ENCODE measurements around the gene ZIM2.

The ZIM2 gene

DNA sequence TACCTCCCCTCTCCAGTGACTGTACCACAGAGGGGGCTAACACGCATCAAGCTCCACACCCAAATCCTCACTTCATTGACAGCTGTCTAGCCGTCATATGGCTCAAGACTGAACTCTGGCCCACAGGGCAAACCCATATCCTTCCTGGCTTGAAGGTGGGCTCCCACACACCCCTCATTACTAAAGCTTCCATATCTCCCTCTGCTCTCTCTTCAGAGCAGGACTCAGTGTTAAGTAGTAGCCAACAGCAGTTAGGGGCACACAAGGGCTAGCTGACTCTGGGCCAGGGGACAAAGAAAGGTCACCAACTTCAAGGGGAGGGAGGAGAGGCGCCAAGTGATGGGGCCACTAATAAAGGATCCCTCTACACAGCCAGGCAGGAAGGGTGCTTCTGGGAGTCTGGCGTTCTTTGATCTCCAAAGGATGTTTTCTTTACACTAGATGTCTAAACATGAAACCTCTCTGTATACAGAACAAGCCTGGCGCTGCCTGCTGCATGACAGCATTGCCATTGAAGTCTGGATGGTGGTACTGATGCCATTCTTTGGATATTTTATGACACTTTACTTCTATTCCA lies 8.1 kb downstream of the ZIM2 start:
- H3K27ac Mint-ChIP-seq = no peak overlapping the region
- H3K27me3 Mint-ChIP-seq = peaks cover 6% of the 10 kb centered on the region
- no peaks in the 10 kb centered on the region for H3K4me1 Mint-ChIP-seq (ENCODE audit: low read depth)
- peaks cover 7% of the 10 kb centered on the region for H3K36me3 Mint-ChIP-seq (ENCODE audit: low read depth)
- DNase-seq = no peak
- peaks cover 51% of the 10 kb centered on the region for H3K9me3 Mint-ChIP-seq
- no peak overlapping the region for H3K4me3 Mint-ChIP-seq

- H3K9me3 Mint-ChIP-seq = peaks cover 52% of the 10 kb centered on the region
These were observed 9.3 kb downstream of the ZIM2 start for GRCh38 chr19:56831255-56831654.

DNA sequence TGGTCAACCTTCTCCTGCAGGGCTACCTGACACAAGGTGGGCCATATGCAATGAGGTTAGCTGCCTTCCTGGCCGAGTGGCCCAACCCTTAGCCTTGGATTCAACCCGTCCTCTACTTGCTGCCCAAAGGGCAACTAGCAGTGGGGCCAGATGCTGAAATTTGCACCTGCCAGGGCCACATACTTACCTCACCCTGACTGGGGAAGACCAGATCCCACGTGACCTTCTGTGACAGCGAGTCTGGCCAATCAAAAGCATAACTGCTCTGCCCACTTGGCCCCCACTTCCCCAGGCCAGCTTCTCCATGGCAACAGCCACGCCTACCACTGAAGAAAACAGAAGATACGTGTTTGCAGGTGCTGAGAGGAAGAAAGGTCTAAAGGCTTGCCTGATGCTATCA lies 10.9 kb downstream of the ZIM2 start:
- Mint-ChIP-seq H3K4me3 (no peak overlapping the region), H3K4me1 (ENCODE audit: low read depth) (no peaks in the 10 kb centered on the region), H3K27me3 (no peaks in the 10 kb centered on the region), H3K36me3 (ENCODE audit: low read depth) (no peaks in the 10 kb centered on the region), H3K9me3 (peaks cover 37% of the 10 kb centered on the region), H3K27ac (no peak overlapping the region)
- DNase-seq = no peak

More at GRCh38 chr19:56831255-56831654, 9.3 kb downstream of the ZIM2 start:
- Mint-ChIP-seq H3K4me1 (ENCODE audit: low read depth) (no peaks in the 10 kb centered on the region), H3K4me3 (no peak overlapping the region), H3K27ac (no peak overlapping the region), H3K36me3 (ENCODE audit: low read depth) (no peaks in the 10 kb centered on the region), H3K27me3 (no peaks in the 10 kb centered on the region)
- no peak for DNase-seq

GRCh38 chr19:56827708-56828107 lies 12.8 kb downstream of the ZIM2 start:
- H3K9me3 Mint-ChIP-seq = peaks cover 35% of the 10 kb centered on the region
- peaks cover 2% of the 10 kb centered on the region for H3K36me3 Mint-ChIP-seq (ENCODE audit: low read depth)
- no peak overlapping the region for H3K4me3 Mint-ChIP-seq
- no peaks in the 10 kb centered on the region for H3K27me3 Mint-ChIP-seq
- H3K4me1 Mint-ChIP-seq (ENCODE audit: low read depth) = no peaks in the 10 kb centered on the region
- no peak overlapping the region for H3K27ac Mint-ChIP-seq
- DNase-seq = no peak

DNA sequence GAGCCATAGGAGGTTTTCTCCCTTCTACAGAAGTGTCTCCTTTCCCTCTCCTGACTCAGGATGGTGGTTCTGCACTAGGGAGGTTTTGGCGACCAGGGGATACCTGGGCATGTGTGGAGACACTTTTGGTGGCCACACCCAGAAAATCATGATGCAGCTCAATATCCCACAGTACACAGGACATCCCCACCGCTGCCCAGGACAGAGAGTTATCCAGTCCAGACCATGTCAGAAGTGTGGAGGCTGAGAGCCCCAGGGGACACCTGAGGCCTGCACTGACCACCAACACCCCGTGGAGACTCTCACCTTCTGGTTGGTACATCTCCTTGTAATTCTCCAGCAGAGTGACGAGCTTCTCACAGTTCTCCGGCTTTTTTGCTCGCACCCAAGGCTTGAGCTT lies 16.6 kb downstream of the ZIM2 start:
- Mint-ChIP-seq H3K9me3 (peaks cover 43% of the 10 kb centered on the region), H3K27ac (no peak overlapping the region), H3K36me3 (ENCODE audit: low read depth) (peaks cover 2% of the 10 kb centered on the region)

GRCh38 chr19:56823417-56823816 lies 17.1 kb downstream of the ZIM2 start:
- no peak overlapping the region for H3K27ac Mint-ChIP-seq

More for the DNA sequence above, 16.6 kb downstream of the ZIM2 start:
- DNase-seq = no peak
- H3K4me1 Mint-ChIP-seq (ENCODE audit: low read depth) = no peaks in the 10 kb centered on the region
- no peak overlapping the region for H3K4me3 Mint-ChIP-seq
- no peaks in the 10 kb centered on the region for H3K27me3 Mint-ChIP-seq

GRCh38 chr19:56822755-56823154 lies 17.8 kb downstream of the ZIM2 start:
- no peak overlapping the region for H3K27ac Mint-ChIP-seq
- H3K9me3 Mint-ChIP-seq = peaks cover 49% of the 10 kb centered on the region
- peaks cover 2% of the 10 kb centered on the region for H3K36me3 Mint-ChIP-seq (ENCODE audit: low read depth)

More at GRCh38 chr19:56823417-56823816, 17.1 kb downstream of the ZIM2 start:
- peaks cover 46% of the 10 kb centered on the region for H3K9me3 Mint-ChIP-seq
- peaks cover 2% of the 10 kb centered on the region for H3K36me3 Mint-ChIP-seq (ENCODE audit: low read depth)
- DNase-seq = no peak
- no peaks in the 10 kb centered on the region for H3K4me1 Mint-ChIP-seq (ENCODE audit: low read depth)
- no peak overlapping the region for H3K4me3 Mint-ChIP-seq
- no peaks in the 10 kb centered on the region for H3K27me3 Mint-ChIP-seq

DNA sequence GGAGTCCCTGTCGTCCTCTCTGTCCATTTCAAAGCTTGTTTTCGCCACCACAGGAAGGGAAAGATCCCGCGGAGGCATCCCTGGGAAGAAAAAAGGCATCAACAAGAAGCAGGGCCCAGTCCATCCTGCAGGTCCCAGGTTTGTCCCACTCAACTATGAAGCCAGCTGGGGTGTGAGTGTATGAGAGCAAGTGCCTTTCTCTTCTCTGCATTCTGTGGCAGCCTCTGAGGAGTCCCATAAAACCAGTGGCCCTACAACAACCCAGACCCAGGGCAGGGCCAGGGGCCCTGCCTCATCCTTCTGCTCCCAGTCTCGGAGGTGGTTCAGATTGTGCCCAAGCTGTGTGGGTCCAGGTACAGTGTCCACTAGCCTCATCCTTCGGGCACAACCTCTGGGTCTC lies 18.9 kb downstream of the ZIM2 start:
- peaks cover 44% of the 10 kb centered on the region for H3K9me3 Mint-ChIP-seq
- no peaks in the 10 kb centered on the region for H3K27me3 Mint-ChIP-seq
- H3K36me3 Mint-ChIP-seq (ENCODE audit: low read depth) = peaks cover 2% of the 10 kb centered on the region
- H3K4me1 Mint-ChIP-seq (ENCODE audit: low read depth) = no peaks in the 10 kb centered on the region
- no peak overlapping the region for H3K27ac Mint-ChIP-seq
- H3K4me3 Mint-ChIP-seq = no peak overlapping the region
- no peak for DNase-seq

More at GRCh38 chr19:56822755-56823154, 17.8 kb downstream of the ZIM2 start:
- Mint-ChIP-seq H3K4me1 (ENCODE audit: low read depth) (no peaks in the 10 kb centered on the region), H3K4me3 (no peak overlapping the region), H3K27me3 (no peaks in the 10 kb centered on the region)
- no peak for DNase-seq

DNA sequence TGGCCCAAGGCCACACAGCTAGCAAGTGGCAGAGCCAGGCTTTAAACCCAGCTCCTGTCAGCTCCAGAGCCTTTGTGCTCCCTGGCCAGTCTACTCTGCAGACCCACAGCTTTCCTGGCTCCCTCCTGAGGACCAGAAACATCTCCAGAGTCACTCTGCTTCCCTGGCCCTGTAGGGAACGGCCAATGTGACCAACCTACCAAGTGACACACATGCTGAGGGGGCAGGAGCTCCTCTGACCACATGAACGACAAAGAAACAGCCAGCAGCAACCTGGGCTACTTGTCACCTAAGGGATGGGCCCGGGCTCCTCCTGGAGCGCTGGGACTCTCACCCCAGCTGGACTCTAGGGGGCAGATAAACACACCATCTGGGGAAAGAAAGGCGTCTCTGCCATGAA lies 19.3 kb downstream of the ZIM2 start:
- DNase-seq = no peak
- Mint-ChIP-seq H3K36me3 (ENCODE audit: low read depth) (peaks cover 2% of the 10 kb centered on the region), H3K27ac (no peak overlapping the region), H3K9me3 (peaks cover 47% of the 10 kb centered on the region), H3K4me1 (ENCODE audit: low read depth) (no peaks in the 10 kb centered on the region), H3K27me3 (no peaks in the 10 kb centered on the region), H3K4me3 (no peak overlapping the region)

GRCh38 chr19:56819166-56819565 lies 21.4 kb downstream of the ZIM2 start:
- no peak overlapping the region for H3K27ac Mint-ChIP-seq
- H3K9me3 Mint-ChIP-seq = peaks cover 63% of the 10 kb centered on the region
- H3K27me3 Mint-ChIP-seq = no peaks in the 10 kb centered on the region
- no peak for DNase-seq
- H3K4me1 Mint-ChIP-seq (ENCODE audit: low read depth) = no peaks in the 10 kb centered on the region
- peaks cover 2% of the 10 kb centered on the region for H3K36me3 Mint-ChIP-seq (ENCODE audit: low read depth)
- H3K4me3 Mint-ChIP-seq = no peak overlapping the region

DNA sequence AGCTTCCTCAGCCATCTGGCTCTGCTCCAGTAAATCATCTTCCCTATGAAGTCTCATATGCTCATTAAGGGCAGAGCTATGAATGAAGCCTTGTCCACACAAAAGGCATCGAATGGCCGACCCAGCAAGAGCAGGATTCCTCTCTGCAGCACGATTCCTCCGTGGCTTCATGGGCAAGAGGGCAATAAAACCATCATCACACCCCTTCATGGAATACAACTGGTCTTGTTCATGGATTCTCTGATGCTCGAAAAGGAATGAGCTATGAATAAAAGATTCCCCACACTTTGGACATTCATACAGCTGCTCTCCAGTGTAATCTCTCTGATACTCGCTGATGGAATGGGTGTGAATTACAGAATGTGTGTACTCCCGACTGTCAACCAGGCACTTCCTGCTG lies 25.9 kb downstream of the ZIM2 start:
- Mint-ChIP-seq H3K27ac (no peak overlapping the region), H3K9me3 (peaks cover 55% of the 10 kb centered on the region), H3K4me1 (ENCODE audit: low read depth) (no peaks in the 10 kb centered on the region), H3K4me3 (no peak overlapping the region), H3K36me3 (ENCODE audit: low read depth) (no peaks in the 10 kb centered on the region), H3K27me3 (no peaks in the 10 kb centered on the region)
- no peak for DNase-seq

- H3K4me1 Mint-ChIP-seq (ENCODE audit: low read depth) = no peaks in the 10 kb centered on the region
- no peaks in the 10 kb centered on the region for H3K36me3 Mint-ChIP-seq (ENCODE audit: low read depth)
- H3K9me3 Mint-ChIP-seq = peaks cover 54% of the 10 kb centered on the region
- H3K27ac Mint-ChIP-seq = no peak overlapping the region
- H3K4me3 Mint-ChIP-seq = no peak overlapping the region
- no peaks in the 10 kb centered on the region for H3K27me3 Mint-ChIP-seq
- no peak for DNase-seq
These were observed 27.0 kb downstream of the ZIM2 start for GRCh38 chr19:56813531-56813930.

DNA sequence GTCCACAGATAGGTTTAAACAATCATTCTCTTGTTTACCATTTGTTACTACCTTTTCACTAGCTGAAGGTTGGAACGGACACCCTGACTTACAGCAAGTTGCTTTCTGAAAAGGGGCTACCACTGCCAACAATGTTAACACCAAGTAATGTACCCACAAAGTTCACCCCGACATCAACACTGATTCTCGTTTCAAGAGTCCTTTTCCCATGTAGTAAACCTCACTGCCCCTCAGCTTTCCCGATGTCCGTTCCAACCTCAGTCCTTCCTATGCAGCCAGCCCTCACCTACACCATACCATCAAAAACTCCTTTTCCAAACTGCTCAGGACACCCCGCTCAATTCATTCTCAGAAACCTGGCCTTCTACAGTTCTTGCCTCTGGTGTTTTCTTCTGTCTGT lies 29.0 kb downstream of the ZIM2 start:
- no peak for DNase-seq
- Mint-ChIP-seq H3K9me3 (peaks cover 58% of the 10 kb centered on the region), H3K27me3 (no peaks in the 10 kb centered on the region), H3K36me3 (ENCODE audit: low read depth) (peaks cover 3% of the 10 kb centered on the region), H3K27ac (no peak overlapping the region), H3K4me3 (no peak overlapping the region), H3K4me1 (ENCODE audit: low read depth) (no peaks in the 10 kb centered on the region)

- H3K4me3 Mint-ChIP-seq = no peak overlapping the region
- DNase-seq = no peak
- H3K36me3 Mint-ChIP-seq (ENCODE audit: low read depth) = peaks cover 3% of the 10 kb centered on the region
- no peaks in the 10 kb centered on the region for H3K4me1 Mint-ChIP-seq (ENCODE audit: low read depth)
- H3K9me3 Mint-ChIP-seq = peaks cover 56% of the 10 kb centered on the region
- H3K27ac Mint-ChIP-seq = no peak overlapping the region
- no peaks in the 10 kb centered on the region for H3K27me3 Mint-ChIP-seq
These were observed 30.3 kb downstream of the ZIM2 start for GRCh38 chr19:56810260-56810659.

- Mint-ChIP-seq H3K4me3 (no peak overlapping the region), H3K9me3 (peaks cover 60% of the 10 kb centered on the region), H3K27me3 (no peaks in the 10 kb centered on the region), H3K27ac (no peak overlapping the region), H3K36me3 (ENCODE audit: low read depth) (peaks cover 3% of the 10 kb centered on the region), H3K4me1 (ENCODE audit: low read depth) (no peaks in the 10 kb centered on the region)
- DNase-seq = no peak
These were observed 31.7 kb downstream of the ZIM2 start for GRCh38 chr19:56808717-56809392.

All from activated T-cell treated with anti-CD3 and anti-CD28 coated beads, Interleukin-2, amount 50 U/mL, for 24 hours (primary cell).